ENCODE data around the gene CNGA3. TPM values are rescaled to one million over a fixed set of nuclear protein-coding genes. Genes with fewer than 3 reads are reported as not detected.

Gene CNGA3
- total and polyA plus RNA-seq, 10 of the 15 experiments (the other 5 are each of a cell fraction or from before 2014, with no cell fraction given): not detected

DNA sequence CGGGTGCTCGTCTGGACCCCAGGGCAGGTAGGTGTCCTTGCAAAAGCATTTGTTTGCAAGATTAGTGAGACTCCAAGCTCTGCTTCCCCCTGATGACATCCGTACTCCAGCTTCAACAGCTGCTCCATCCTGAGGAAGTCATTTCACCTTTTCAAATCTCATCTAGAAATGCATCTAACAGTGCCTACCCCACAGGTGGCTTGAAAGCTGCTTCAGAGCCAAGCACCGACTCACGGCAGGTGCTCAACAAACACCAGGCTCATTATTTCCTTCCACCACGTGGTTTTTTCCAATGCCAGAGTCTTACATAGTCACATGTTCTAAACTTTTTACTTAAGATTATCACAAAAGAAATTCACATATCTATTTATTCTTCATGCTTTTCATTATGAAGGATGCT lies 31.9 kb downstream of the CNGA3 start:
- ChIA-PET RAD21 (ENCODE audit: unreplicated experiment) (no interaction called here), POLR2A (interaction anchor here (1.0 kb wide), 1 partner anchor 96 kb away, joined by 3 read pairs; no protein-coding TSS in a partner anchor), CTCF (interaction anchor here (1.2 to 1.4 kb wide), 2 partner anchors 571 to 668 kb away, joined by 3 to 4 read pairs; no protein-coding TSS in a partner anchor), SMC1A (ENCODE audit: uncharacterized antibody, unreplicated experiment) (interaction anchor here (1.0 to 1.5 kb wide), 3 partner anchors 15 to 572 kb away, joined by 3 to 4 read pairs (median 4); no protein-coding TSS in a partner anchor)
- BruUV-seq (replicated peaks): no TSS peak
- H3K27ac ChIP-seq (ENCODE audit: control insufficient read depth, insufficient read depth): no peak overlapping the region
- H4K20me1 ChIP-seq (ENCODE audit: control insufficient read depth, insufficient read depth): no peaks in the 10 kb centered on the region
- H3K4me1 ChIP-seq (ENCODE audit: control insufficient read depth, insufficient read depth, low read length): no peaks in the 10 kb centered on the region
- H2AFZ ChIP-seq (ENCODE audit: control insufficient read depth, low read depth, low read length): no peak overlapping the region
- intact Hi-C loops (cut with micrococcal nuclease; ENCODE audit: unreplicated experiment): no loop called here
- TF ChIP-seq JUNB (IDR thresholded peaks at IDR 0.05) (no peak), SIX5 (IDR thresholded peaks at IDR 0.05; ENCODE audit: low read depth, low read length, severe bottlenecking) (no peak), RCOR1 (conservative IDR thresholded peaks at IDR 0.05; ENCODE audit: low read depth, low read length) (no peak), ZNF687 (IDR thresholded peaks at IDR 0.05) (no peak), NFYA (IDR thresholded peaks at IDR 0.05; ENCODE audit: borderline replicate concordance, low read depth, low read length) (no peak)
- TF ChIP-seq, protein P1, sequence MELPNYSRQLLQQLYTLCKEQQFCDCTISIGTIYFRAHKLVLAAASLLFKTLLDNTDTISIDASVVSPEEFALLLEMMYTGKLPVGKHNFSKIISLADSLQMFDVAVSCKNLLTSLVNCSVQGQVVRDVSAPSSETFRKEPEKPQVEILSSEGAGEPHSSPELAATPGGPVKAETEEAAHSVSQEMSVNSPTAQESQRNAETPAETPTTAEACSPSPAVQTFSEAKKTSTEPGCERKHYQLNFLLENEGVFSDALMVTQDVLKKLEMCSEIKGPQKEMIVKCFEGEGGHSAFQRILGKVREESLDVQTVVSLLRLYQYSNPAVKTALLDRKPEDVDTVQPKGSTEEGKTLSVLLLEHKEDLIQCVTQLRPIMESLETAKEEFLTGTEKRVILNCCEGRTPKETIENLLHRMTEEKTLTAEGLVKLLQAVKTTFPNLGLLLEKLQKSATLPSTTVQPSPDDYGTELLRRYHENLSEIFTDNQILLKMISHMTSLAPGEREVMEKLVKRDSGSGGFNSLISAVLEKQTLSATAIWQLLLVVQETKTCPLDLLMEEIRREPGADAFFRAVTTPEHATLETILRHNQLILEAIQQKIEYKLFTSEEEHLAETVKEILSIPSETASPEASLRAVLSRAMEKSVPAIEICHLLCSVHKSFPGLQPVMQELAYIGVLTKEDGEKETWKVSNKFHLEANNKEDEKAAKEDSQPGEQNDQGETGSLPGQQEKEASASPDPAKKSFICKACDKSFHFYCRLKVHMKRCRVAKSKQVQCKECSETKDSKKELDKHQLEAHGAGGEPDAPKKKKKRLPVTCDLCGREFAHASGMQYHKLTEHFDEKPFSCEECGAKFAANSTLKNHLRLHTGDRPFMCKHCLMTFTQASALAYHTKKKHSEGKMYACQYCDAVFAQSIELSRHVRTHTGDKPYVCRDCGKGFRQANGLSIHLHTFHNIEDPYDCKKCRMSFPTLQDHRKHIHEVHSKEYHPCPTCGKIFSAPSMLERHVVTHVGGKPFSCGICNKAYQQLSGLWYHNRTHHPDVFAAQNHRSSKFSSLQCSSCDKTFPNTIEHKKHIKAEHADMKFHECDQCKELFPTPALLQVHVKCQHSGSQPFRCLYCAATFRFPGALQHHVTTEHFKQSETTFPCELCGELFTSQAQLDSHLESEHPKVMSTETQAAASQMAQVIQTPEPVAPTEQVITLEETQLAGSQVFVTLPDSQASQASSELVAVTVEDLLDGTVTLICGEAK (IDR thresholded peaks at IDR 0.05; ENCODE audit: borderline replicate concordance): no peak
- H3K36me3 ChIP-seq (ENCODE audit: control insufficient read depth in 2 of 2, insufficient read depth in 2 of 2, low read length in 1 of 2): no peaks in the 10 kb centered on the region
- in situ Hi-C loops (cut with MboI): no loop called here
- no peaks in the 10 kb centered on the region for H3K79me2 ChIP-seq (ENCODE audit: control insufficient read depth, insufficient read depth, low read length)
- ATAC-seq: no peak
- 30% methylated on average over 6 of the region's 6 CpGs for WGBS (ENCODE audit: insufficient coverage, insufficient replicate concordance, low lambda C conversion rate, missing lambda C conversion rate)
- no peak overlapping the region for H3K4me3 ChIP-seq
- H3K9ac ChIP-seq (ENCODE audit: control insufficient read depth, insufficient read depth, low read length): no peak overlapping the region
- H3K27me3 ChIP-seq (replicated peaks in 1 of 2; ENCODE audit: control insufficient read depth in 2 of 2, insufficient read depth in 2 of 2, low read length in 1 of 2): peaks cover 0 to 7% of the 10 kb centered on the region in 2 experiments; a peak in 3 of 4 replicates
- DNase-seq (ENCODE audit: low read depth, low spot score): no peak
- H3K9me3 ChIP-seq (replicated peaks; ENCODE audit: control insufficient read depth, insufficient read depth, low read length): no peaks in the 10 kb centered on the region
- no peak overlapping the region for H3K4me2 ChIP-seq (ENCODE audit: control insufficient read depth, insufficient read depth)
- peak; percentile 23 for FAIRE-seq
